GM23338 (cell line): ENCODE results near the gene PHC1. TPM values are rescaled to one million over a fixed set of nuclear protein-coding genes. Genes with fewer than 3 reads are reported as not detected.

Source experiments
- ATAC-seq: fragments of 200-7000 bp; cut with Tn5 transposase; 3 replicates; pipeline ENCODE4 v1.9.1; 2020
- DNase-seq: peaks from one replicate; pipeline ENCODE4 v3.0.0-alpha.2; 2015; ENCODE audit warnings: low spot score
- H2AFZ ChIP-seq: fragments of 200-600 bp; sonication (generic); 2 replicates; pipeline ENCODE4 v1.8.0; 2016; ENCODE audit warnings: antibody characterized with exemption, mild to moderate bottlenecking, moderate library complexity
- H3F3A ChIP-seq: fragments of 200-600 bp; sonication (generic); replicated peaks from 2 replicates; pipeline ENCODE4 v1.8.0; 2017; ENCODE audit warnings: antibody characterized with exemption, mixed run types, low read depth
- H3K27ac ChIP-seq: fragments of 200-600 bp; sonication (generic); 2 replicates; pipeline ENCODE4 v1.6.1; 2016; ENCODE audit warnings: low read depth
- H3K27me3 ChIP-seq: fragments of 200-600 bp; sonication (generic); 2 replicates; pipeline ENCODE4 v1.8.0; 2016; ENCODE audit warnings: mild to moderate bottlenecking, mixed run types, moderate library complexity; ENCODE audit not compliant: insufficient read depth
- H3K36me3 ChIP-seq: fragments of 200-600 bp; sonication (generic); 2 replicates; pipeline ENCODE4 v1.8.0; 2016; ENCODE audit warnings: mild to moderate bottlenecking; ENCODE audit not compliant: insufficient read depth
- H3K4me1 ChIP-seq: fragments of 200-600 bp; sonication (generic); 2 replicates; pipeline ENCODE4 v1.8.0; 2016; ENCODE audit warnings: mild to moderate bottlenecking, moderate library complexity; ENCODE audit not compliant: insufficient read depth
- H3K4me2 ChIP-seq: fragments of 200-600 bp; sonication (generic); 2 replicates; pipeline ENCODE4 v1.7.1; 2017; ENCODE audit warnings: mixed run types
- H3K4me3 ChIP-seq: fragments of 200-600 bp; sonication (generic); 2 replicates; pipeline ENCODE4 v1.6.1; 2016; ENCODE audit warnings: mixed run types
- H3K79me2 ChIP-seq: fragments of 200-600 bp; sonication (generic); replicated peaks from 2 replicates; pipeline ENCODE4 v1.8.0; 2017; ENCODE audit warnings: mild to moderate bottlenecking; ENCODE audit not compliant: insufficient read depth
- H3K9me2 ChIP-seq: fragments of 200-600 bp; sonication (generic); 2 replicates; pipeline ENCODE4 v1.8.0; 2017; ENCODE audit not compliant: insufficient read depth
- H4K20me1 ChIP-seq: fragments of 200-600 bp; sonication (generic); replicated peaks from 2 replicates; pipeline ENCODE4 v1.8.0; 2017; ENCODE audit warnings: mild to moderate bottlenecking; ENCODE audit not compliant: insufficient read depth
- H3K27ac Mint-ChIP-seq: 2 replicates; pipeline ENCODE4 v1.8.0; 2020; ENCODE audit warnings: inconsistent platforms, mild to moderate bottlenecking, moderate library complexity, mixed read lengths
- H3K27me3 Mint-ChIP-seq: 3 replicates; pipeline ENCODE4 v1.8.0; 2022; ENCODE audit warnings: low read depth, mild to moderate bottlenecking, moderate library complexity, mixed read lengths, inconsistent platforms; ENCODE audit not compliant: insufficient read depth, poor library complexity
- H3K36me3 Mint-ChIP-seq: 3 replicates; pipeline ENCODE4 v1.8.0; 2021; ENCODE audit warnings: low read depth, mild to moderate bottlenecking, inconsistent platforms, moderate library complexity, mixed read lengths
- H3K4me1 Mint-ChIP-seq: 3 replicates; pipeline ENCODE4 v1.8.0; 2020; ENCODE audit warnings: mild to moderate bottlenecking, inconsistent platforms, mixed read lengths
- H3K4me3 Mint-ChIP-seq: 3 replicates; pipeline ENCODE4 v1.8.0; 2021; ENCODE audit warnings: moderate library complexity, mild to moderate bottlenecking, inconsistent platforms, mixed read lengths
- H3K9me3 Mint-ChIP-seq: 3 replicates; pipeline ENCODE4 v1.8.0; 2020; ENCODE audit warnings: moderate library complexity, mild to moderate bottlenecking, inconsistent platforms, mixed read lengths
- CREB1 ChIP-seq: fragments of 250-450 bp; sonication (Bioruptor Pico); IDR thresholded peaks from 2 replicates; pipeline ENCODE4 v1.5.0; 2020; ENCODE audit warnings: low read depth, mild to moderate bottlenecking, moderate library complexity
- EZH2 ChIP-seq: fragments of 200-600 bp; sonication (generic); IDR thresholded peaks from one replicate; pipeline ENCODE4 v1.8.0; 2017; ENCODE audit warnings: antibody characterized with exemption, mild to moderate bottlenecking, low read depth; ENCODE audit not compliant: unreplicated experiment
- EZH2phosphoT487 ChIP-seq: fragments of 200-600 bp; sonication (generic); IDR thresholded peaks from one replicate; pipeline ENCODE4 v1.8.1; 2018; ENCODE audit warnings: antibody characterized with exemption; ENCODE audit not compliant: unreplicated experiment
- NANOG ChIP-seq: IDR thresholded peaks from 2 replicates; pipeline ENCODE4 v1.6.1; 2016; ENCODE audit warnings: antibody characterized with exemption, borderline replicate concordance
- POLR2AphosphoS5 ChIP-seq: IDR thresholded peaks from 2 replicates; pipeline ENCODE4 v1.6.1; 2016; ENCODE audit warnings: antibody characterized with exemption, low read depth
- STAT1 ChIP-seq: IDR thresholded peaks from one replicate; pipeline ENCODE4 v1.6.1; 2016; ENCODE audit warnings: antibody characterized with exemption; ENCODE audit not compliant: unreplicated experiment
- ZNF331 ChIP-seq: fragments of 250-450 bp; sonication (Bioruptor Pico); IDR thresholded peaks from 2 replicates; pipeline ENCODE4 v1.5.0; 2020; ENCODE audit warnings: low read depth, mild to moderate bottlenecking, moderate library complexity
- polyA plus RNA-seq: library from polyadenylated mRNA; unstranded; fragments of >200 nt; fragmentation: Nextera tagmentation; extraction: Ambion mirVana; gene quantifications from 2 replicates; pipeline ENCODE4 v1.2.1, GENCODE V29; 2016
- total RNA-seq: library from RNA; depleted of rRNA; stranded (reverse); fragments of >200 nt; shearing (Covaris generic); gene quantifications from 2 replicates; pipeline ENCODE4 v1.2.3, GENCODE V29; 2014
- TF ChIP-seq, protein P1 (sequence below): IDR thresholded peaks from 2 replicates; pipeline ENCODE4 v1.6.1; 2016; ENCODE audit warnings: antibody characterized with exemption
- TF ChIP-seq, protein P2 (sequence below): IDR thresholded peaks from one replicate; pipeline ENCODE4 v1.6.1; 2018; ENCODE audit warnings: antibody characterized with exemption; ENCODE audit not compliant: unreplicated experiment
- TF ChIP-seq, protein P3 (sequence below): fragments of 250-450 bp; sonication (Bioruptor Pico); IDR thresholded peaks from 2 replicates; pipeline ENCODE4 v1.5.0; 2020; ENCODE audit warnings: mild to moderate bottlenecking, moderate library complexity
- TF ChIP-seq, protein P4 (sequence below), 2 experiments: fragments of 200-600 bp in 1 of 2; sonication (generic) in 1 of 2; conservative IDR thresholded peaks; 2 replicates each; pipeline versions ENCODE4 v1.5.1 to v1.6.1; 2016 to 2017; ENCODE audit warnings: antibody characterized with exemption in 2 of 2, low read depth in 2 of 2, mild to moderate bottlenecking in 2 of 2, moderate library complexity in 1 of 2

PHC1 gene
- total and polyA plus RNA-seq, 2 experiments from 2014 or later, result 303 to 1,069 TPM

DNA sequence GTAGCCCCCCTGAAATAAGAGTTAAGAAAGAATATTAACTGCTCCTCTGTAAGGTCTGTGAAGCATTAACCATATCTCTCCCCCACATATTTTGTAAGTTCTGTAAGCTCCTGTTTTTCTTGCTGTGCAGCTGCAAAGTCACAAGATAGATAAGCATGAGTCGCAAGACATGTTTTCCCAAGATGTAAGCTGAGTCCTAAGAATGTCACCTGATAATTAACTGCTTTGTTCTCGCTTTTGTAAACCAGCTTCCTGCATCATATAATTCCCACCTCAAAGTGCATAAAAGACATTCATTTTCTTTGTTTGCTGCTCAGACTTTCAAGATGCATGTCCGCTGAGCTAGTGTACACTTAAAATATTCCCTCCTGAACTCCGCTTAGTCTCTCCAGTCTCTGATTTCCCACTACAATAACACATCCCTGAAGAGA lies 27.0 kb upstream of the PHC1 start:
- Histone ChIP-seq H3K36me3 (no peaks in the 10 kb centered on the region), H2AFZ (no peak overlapping the region), H3K79me2 (no peaks in the 10 kb centered on the region), H3K4me2 (no peak overlapping the region), H3K27ac (no peak overlapping the region), H4K20me1 (no peaks in the 10 kb centered on the region), H3K9me2 (no peaks in the 10 kb centered on the region), H3F3A (no peaks in the 10 kb centered on the region), H3K4me1 (peaks cover 11% of the 10 kb centered on the region), H3K27me3 (no peaks in the 10 kb centered on the region), H3K4me3 (no peak overlapping the region)
- ATAC-seq, result no peak
- peaks cover 26% of the 10 kb centered on the region for H3K36me3 Mint-ChIP-seq
- no peak for DNase-seq
- peaks cover 8% of the 10 kb centered on the region; the same call in 2 of the 3 replicates for H3K4me1 Mint-ChIP-seq
- H3K27me3 Mint-ChIP-seq, result peaks cover 5% of the 10 kb centered on the region
- H3K27ac Mint-ChIP-seq, result no peak overlapping the region
- H3K9me3 Mint-ChIP-seq, result peaks cover 22% of the 10 kb centered on the region
- no peak overlapping the region for H3K4me3 Mint-ChIP-seq
- TF ChIP-seq EZH2phosphoT487, result no peak
- no peak for TF ChIP-seq CREB1 (CRISPR knock-in tag)
- no peak for TF ChIP-seq EZH2
- TF ChIP-seq, protein P1, sequence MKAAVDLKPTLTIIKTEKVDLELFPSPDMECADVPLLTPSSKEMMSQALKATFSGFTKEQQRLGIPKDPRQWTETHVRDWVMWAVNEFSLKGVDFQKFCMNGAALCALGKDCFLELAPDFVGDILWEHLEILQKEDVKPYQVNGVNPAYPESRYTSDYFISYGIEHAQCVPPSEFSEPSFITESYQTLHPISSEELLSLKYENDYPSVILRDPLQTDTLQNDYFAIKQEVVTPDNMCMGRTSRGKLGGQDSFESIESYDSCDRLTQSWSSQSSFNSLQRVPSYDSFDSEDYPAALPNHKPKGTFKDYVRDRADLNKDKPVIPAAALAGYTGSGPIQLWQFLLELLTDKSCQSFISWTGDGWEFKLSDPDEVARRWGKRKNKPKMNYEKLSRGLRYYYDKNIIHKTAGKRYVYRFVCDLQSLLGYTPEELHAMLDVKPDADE, result no peak
- TF ChIP-seq, protein P2, sequence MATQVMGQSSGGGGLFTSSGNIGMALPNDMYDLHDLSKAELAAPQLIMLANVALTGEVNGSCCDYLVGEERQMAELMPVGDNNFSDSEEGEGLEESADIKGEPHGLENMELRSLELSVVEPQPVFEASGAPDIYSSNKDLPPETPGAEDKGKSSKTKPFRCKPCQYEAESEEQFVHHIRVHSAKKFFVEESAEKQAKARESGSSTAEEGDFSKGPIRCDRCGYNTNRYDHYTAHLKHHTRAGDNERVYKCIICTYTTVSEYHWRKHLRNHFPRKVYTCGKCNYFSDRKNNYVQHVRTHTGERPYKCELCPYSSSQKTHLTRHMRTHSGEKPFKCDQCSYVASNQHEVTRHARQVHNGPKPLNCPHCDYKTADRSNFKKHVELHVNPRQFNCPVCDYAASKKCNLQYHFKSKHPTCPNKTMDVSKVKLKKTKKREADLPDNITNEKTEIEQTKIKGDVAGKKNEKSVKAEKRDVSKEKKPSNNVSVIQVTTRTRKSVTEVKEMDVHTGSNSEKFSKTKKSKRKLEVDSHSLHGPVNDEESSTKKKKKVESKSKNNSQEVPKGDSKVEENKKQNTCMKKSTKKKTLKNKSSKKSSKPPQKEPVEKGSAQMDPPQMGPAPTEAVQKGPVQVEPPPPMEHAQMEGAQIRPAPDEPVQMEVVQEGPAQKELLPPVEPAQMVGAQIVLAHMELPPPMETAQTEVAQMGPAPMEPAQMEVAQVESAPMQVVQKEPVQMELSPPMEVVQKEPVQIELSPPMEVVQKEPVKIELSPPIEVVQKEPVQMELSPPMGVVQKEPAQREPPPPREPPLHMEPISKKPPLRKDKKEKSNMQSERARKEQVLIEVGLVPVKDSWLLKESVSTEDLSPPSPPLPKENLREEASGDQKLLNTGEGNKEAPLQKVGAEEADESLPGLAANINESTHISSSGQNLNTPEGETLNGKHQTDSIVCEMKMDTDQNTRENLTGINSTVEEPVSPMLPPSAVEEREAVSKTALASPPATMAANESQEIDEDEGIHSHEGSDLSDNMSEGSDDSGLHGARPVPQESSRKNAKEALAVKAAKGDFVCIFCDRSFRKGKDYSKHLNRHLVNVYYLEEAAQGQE, result no peak
- TF ChIP-seq POLR2AphosphoS5, result no peak
- TF ChIP-seq, protein P3, sequence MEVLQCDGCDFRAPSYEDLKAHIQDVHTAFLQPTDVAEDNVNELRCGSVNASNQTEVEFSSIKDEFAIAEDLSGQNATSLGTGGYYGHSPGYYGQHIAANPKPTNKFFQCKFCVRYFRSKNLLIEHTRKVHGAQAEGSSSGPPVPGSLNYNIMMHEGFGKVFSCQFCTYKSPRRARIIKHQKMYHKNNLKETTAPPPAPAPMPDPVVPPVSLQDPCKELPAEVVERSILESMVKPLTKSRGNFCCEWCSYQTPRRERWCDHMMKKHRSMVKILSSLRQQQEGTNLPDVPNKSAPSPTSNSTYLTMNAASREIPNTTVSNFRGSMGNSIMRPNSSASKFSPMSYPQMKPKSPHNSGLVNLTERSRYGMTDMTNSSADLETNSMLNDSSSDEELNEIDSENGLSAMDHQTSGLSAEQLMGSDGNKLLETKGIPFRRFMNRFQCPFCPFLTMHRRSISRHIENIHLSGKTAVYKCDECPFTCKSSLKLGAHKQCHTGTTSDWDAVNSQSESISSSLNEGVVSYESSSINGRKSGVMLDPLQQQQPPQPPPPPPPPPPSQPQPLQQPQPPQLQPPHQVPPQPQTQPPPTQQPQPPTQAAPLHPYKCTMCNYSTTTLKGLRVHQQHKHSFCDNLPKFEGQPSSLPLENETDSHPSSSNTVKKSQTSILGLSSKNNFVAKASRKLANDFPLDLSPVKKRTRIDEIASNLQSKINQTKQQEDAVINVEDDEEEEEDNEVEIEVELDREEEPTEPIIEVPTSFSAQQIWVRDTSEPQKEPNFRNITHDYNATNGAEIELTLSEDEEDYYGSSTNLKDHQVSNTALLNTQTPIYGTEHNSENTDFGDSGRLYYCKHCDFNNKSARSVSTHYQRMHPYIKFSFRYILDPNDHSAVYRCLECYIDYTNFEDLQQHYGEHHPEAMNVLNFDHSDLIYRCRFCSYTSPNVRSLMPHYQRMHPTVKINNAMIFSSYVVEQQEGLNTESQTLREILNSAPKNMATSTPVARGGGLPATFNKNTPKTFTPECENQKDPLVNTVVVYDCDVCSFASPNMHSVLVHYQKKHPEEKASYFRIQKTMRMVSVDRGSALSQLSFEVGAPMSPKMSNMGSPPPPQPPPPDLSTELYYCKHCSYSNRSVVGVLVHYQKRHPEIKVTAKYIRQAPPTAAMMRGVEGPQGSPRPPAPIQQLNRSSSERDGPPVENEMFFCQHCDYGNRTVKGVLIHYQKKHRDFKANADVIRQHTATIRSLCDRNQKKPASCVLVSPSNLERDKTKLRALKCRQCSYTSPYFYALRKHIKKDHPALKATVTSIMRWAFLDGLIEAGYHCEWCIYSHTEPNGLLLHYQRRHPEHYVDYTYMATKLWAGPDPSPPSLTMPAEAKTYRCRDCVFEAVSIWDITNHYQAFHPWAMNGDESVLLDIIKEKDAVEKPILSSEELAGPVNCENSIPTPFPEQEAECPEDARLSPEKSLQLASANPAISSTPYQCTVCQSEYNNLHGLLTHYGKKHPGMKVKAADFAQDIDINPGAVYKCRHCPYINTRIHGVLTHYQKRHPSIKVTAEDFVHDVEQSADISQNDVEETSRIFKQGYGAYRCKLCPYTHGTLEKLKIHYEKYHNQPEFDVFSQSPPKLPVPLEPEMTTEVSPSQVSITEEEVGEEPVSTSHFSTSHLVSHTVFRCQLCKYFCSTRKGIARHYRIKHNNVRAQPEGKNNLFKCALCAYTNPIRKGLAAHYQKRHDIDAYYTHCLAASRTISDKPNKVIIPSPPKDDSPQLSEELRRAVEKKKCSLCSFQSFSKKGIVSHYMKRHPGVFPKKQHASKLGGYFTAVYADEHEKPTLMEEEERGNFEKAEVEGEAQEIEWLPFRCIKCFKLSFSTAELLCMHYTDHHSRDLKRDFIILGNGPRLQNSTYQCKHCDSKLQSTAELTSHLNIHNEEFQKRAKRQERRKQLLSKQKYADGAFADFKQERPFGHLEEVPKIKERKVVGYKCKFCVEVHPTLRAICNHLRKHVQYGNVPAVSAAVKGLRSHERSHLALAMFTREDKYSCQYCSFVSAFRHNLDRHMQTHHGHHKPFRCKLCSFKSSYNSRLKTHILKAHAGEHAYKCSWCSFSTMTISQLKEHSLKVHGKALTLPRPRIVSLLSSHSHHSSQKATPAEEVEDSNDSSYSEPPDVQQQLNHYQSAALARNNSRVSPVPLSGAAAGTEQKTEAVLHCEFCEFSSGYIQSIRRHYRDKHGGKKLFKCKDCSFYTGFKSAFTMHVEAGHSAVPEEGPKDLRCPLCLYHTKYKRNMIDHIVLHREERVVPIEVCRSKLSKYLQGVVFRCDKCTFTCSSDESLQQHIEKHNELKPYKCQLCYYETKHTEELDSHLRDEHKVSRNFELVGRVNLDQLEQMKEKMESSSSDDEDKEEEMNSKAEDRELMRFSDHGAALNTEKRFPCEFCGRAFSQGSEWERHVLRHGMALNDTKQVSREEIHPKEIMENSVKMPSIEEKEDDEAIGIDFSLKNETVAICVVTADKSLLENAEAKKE (CRISPR knock-in tag), result no peak
- TF ChIP-seq, protein P4, sequence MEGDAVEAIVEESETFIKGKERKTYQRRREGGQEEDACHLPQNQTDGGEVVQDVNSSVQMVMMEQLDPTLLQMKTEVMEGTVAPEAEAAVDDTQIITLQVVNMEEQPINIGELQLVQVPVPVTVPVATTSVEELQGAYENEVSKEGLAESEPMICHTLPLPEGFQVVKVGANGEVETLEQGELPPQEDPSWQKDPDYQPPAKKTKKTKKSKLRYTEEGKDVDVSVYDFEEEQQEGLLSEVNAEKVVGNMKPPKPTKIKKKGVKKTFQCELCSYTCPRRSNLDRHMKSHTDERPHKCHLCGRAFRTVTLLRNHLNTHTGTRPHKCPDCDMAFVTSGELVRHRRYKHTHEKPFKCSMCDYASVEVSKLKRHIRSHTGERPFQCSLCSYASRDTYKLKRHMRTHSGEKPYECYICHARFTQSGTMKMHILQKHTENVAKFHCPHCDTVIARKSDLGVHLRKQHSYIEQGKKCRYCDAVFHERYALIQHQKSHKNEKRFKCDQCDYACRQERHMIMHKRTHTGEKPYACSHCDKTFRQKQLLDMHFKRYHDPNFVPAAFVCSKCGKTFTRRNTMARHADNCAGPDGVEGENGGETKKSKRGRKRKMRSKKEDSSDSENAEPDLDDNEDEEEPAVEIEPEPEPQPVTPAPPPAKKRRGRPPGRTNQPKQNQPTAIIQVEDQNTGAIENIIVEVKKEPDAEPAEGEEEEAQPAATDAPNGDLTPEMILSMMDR (conservative IDR thresholded peaks at IDR 0.05; ENCODE audit: low read depth in 2 of 2), result no peak
- TF ChIP-seq ZNF331, result no peak
- no peak for TF ChIP-seq NANOG
- TF ChIP-seq STAT1, result no peak
